HCT116 (cell line): ENCODE measurements around the gene DEF6. TPM values are rescaled to one million over a fixed set of nuclear protein-coding genes. Genes with fewer than 3 reads are reported as not detected.

ENCODE experiments used
- ATAC-seq: fragments of 200-7000 bp; cut with Tn5 transposase; 2 replicates; pipeline ENCODE4 v1.9.1; 2020; ENCODE audit warnings: mild to moderate bottlenecking, moderate library complexity
- BruUV-seq: library from RNA; stranded (reverse); fragments of 400-500 nt; replicated peaks from 2 replicates; lab custom pipeline; 2021; lab: Mats Ljungman, UMichigan
- CTCF ChIA-PET: fragments of 300-600 bp; sonication (Branson Sonifier 250); formaldehyde crosslinking; loops from one replicate; lab custom pipeline; 2021; ENCODE audit warnings: antibody characterized with exemption; lab: Charles Lee
- POLR2A ChIA-PET: fragments of 300-600, 350-600 bp; sonication (Branson Sonifier 250); formaldehyde crosslinking; loops from one replicate; lab custom pipeline; 2021; ENCODE audit warnings: antibody characterized with exemption; lab: Charles Lee
- RAD21 ChIA-PET, 2 experiments: fragments of 300-600 bp; sonication (Branson Sonifier 250); formaldehyde crosslinking; loops; one replicate each; lab custom pipeline; 2023; ENCODE audit warnings: low total read pairs in 2 of 2; ENCODE audit not compliant: uncharacterized antibody in 2 of 2, unreplicated experiment in 2 of 2, low non-redundant PET in 1 of 2; lab: Charles Lee
- DNase-seq: peaks from one replicate; pipeline ENCODE4 v3.0.0-alpha.2; 2010; ENCODE audit warnings: low read depth, low spot score
- H2AFZ ChIP-seq: fragments of 200-600 bp; shearing (Covaris generic), sonication (generic); 2 replicates; pipeline ENCODE4 v1.6.1; 2017; ENCODE audit warnings: low read depth, mixed run types, mixed read lengths, antibody characterized with exemption, low read length; ENCODE audit not compliant: poor library complexity, severe bottlenecking
- H3K27ac ChIP-seq: 2 replicates; pipeline ENCODE4 v1.5.1; 2012; ENCODE audit warnings: low read depth, low read length
- H3K27me3 ChIP-seq: fragments of 200-600 bp; sonication (generic); 2 replicates; pipeline ENCODE4 v1.6.1; 2016; ENCODE audit warnings: mixed run types, low read length, mixed read lengths; ENCODE audit not compliant: insufficient read depth
- H3K36me3 ChIP-seq, 2 experiments: fragments of 200-500 bp in 1 of 2; fragments of 200-600 bp in 1 of 2; sonication (Bioruptor generic) in 1 of 2; sonication (generic) in 1 of 2; 2 replicates each; pipeline versions ENCODE4 v1.5.1 to v1.6.1; 2014 to 2016; ENCODE audit warnings: low read length in 2 of 2, inconsistent platforms in 1 of 2, mixed read lengths in 1 of 2, mixed run types in 1 of 2; ENCODE audit not compliant: insufficient read depth in 2 of 2, control insufficient read depth in 1 of 2
- H3K4me1 ChIP-seq, 2 experiments: fragments of 200-600 bp in 1 of 2; sonication (generic) in 1 of 2; 2 replicates each; pipeline versions ENCODE4 v1.5.1 to v1.6.1; 2012 to 2017; ENCODE audit warnings: low read length in 2 of 2, inconsistent platforms in 1 of 2, mild to moderate bottlenecking in 1 of 2, mixed read lengths in 1 of 2, mixed run types in 1 of 2, moderate library complexity in 1 of 2; ENCODE audit not compliant: insufficient read depth in 2 of 2, control insufficient read depth in 1 of 2
- H3K4me2 ChIP-seq: fragments of 200-600 bp; sonication (generic); 2 replicates; pipeline ENCODE4 v1.6.1; 2017; ENCODE audit warnings: mixed run types, low read length, mixed read lengths
- H3K4me3 ChIP-seq, 2 experiments: fragments of 200-600 bp in 1 of 2; sonication (generic) in 1 of 2; replicated peaks in 1 of 2; 2 replicates each; pipeline ENCODE4 v1.5.1; 2011 to 2016; ENCODE audit warnings: low read length in 2 of 2, control low read depth in 1 of 2, low read depth in 1 of 2, mild to moderate bottlenecking in 1 of 2, mixed read lengths in 1 of 2, mixed run types in 1 of 2
- H3K79me2 ChIP-seq: fragments of 200-600 bp; sonication (generic); 2 replicates; pipeline ENCODE4 v1.6.1; 2017; ENCODE audit warnings: mild to moderate bottlenecking, mixed run types, low read length, moderate library complexity, mixed read lengths; ENCODE audit not compliant: insufficient read depth
- H3K9ac ChIP-seq: fragments of 200-600 bp; sonication (generic); 2 replicates; pipeline ENCODE4 v1.6.1; 2016; ENCODE audit warnings: low read length, mixed read lengths
- H3K9me2 ChIP-seq: fragments of 200-600 bp; sonication (generic), shearing (Covaris generic); 2 replicates; pipeline ENCODE4 v1.6.1; 2017; ENCODE audit warnings: mixed run types, mild to moderate bottlenecking, moderate library complexity; ENCODE audit not compliant: insufficient read depth
- H3K9me3 ChIP-seq, 2 experiments: fragments of 200-500 bp in 1 of 2; fragments of 200-600 bp in 1 of 2; sonication (Bioruptor generic) in 1 of 2; sonication (generic) in 1 of 2; 2 replicates each; pipeline ENCODE4 v1.6.1; 2014 to 2017; ENCODE audit warnings: low read length in 2 of 2, mixed read lengths in 2 of 2, inconsistent platforms in 1 of 2, low read depth in 1 of 2, mild to moderate bottlenecking in 1 of 2, mixed run types in 1 of 2, moderate library complexity in 1 of 2; ENCODE audit not compliant: control insufficient read depth in 1 of 2, insufficient read depth in 1 of 2
- H4K20me1 ChIP-seq: fragments of 200-600 bp; sonication (generic), shearing (Covaris generic); 2 replicates; pipeline ENCODE4 v1.6.1; 2017; ENCODE audit warnings: mixed run types, mild to moderate bottlenecking, moderate library complexity; ENCODE audit not compliant: insufficient read depth
- ATF3 ChIP-seq: IDR thresholded peaks from 2 replicates; pipeline ENCODE4 v1.6.1; 2012
- CEBPB ChIP-seq: IDR thresholded peaks from 2 replicates; pipeline ENCODE4 v1.6.1; 2012; ENCODE audit warnings: low read depth
- EGR1 ChIP-seq: IDR thresholded peaks from 2 replicates; pipeline ENCODE4 v1.6.1; 2012; ENCODE audit warnings: low read depth
- ELF1 ChIP-seq: IDR thresholded peaks from 2 replicates; pipeline ENCODE4 v1.6.1; 2012; ENCODE audit warnings: low read depth, borderline replicate concordance
- EZH2 ChIP-seq: fragments of 200-600 bp; sonication (generic); IDR thresholded peaks from 2 replicates; pipeline ENCODE4 v1.6.1; 2017; ENCODE audit warnings: antibody characterized with exemption, mixed run types
- FOSL1 ChIP-seq: IDR thresholded peaks from 2 replicates; pipeline ENCODE4 v1.6.1; 2012; ENCODE audit warnings: low read depth
- RAD21 ChIP-seq: IDR thresholded peaks from 2 replicates; pipeline ENCODE4 v1.6.1; 2012; ENCODE audit warnings: low read depth, mild to moderate bottlenecking
- SIN3A ChIP-seq: IDR thresholded peaks from 2 replicates; pipeline ENCODE4 v1.6.1; 2012; ENCODE audit warnings: low read depth
- YY1 ChIP-seq: IDR thresholded peaks from 2 replicates; pipeline ENCODE4 v1.6.1; 2011; ENCODE audit warnings: low read length, low read depth, moderate library complexity, mild to moderate bottlenecking; ENCODE audit not compliant: insufficient replicate concordance; ENCODE audit errors: extremely low read depth
- ZFX ChIP-seq: fragments of 450-650 bp; IDR thresholded peaks from 2 replicates; pipeline ENCODE4 v1.6.1; 2017
- intact Hi-C: fragments of 100-400 bp; cut with micrococcal nuclease; formaldehyde crosslinking; loops from 2 replicates; pipeline ENCODE4 v1.10.0; 2022
- total RNA-seq: library from RNA; stranded (reverse); gene quantifications from one replicate; pipeline ENCODE4 v1.2.1, GENCODE V29; 2021; ENCODE audit not compliant: unreplicated experiment
- TF ChIP-seq, protein P1 (sequence below), 3 experiments: fragments of 200-600 bp in 1 of 3; sonication (generic) in 1 of 3; IDR thresholded peaks in 2 of 3; conservative IDR thresholded peaks in 1 of 3; 2 replicates each; pipeline ENCODE4 v1.5.1; 2012 to 2017; ENCODE audit warnings: low read depth in 2 of 3, low read length in 2 of 3, antibody characterized with exemption in 1 of 3, borderline replicate concordance in 1 of 3, control low read depth in 1 of 3, mild to moderate bottlenecking in 1 of 3, mixed read lengths in 1 of 3, mixed run types in 1 of 3, moderate library complexity in 1 of 3; ENCODE audit not compliant: insufficient read depth in 1 of 3

The DEF6 gene
- total RNA-seq, 1 experiment from 2014 or later = 40.4 TPM

DNA sequence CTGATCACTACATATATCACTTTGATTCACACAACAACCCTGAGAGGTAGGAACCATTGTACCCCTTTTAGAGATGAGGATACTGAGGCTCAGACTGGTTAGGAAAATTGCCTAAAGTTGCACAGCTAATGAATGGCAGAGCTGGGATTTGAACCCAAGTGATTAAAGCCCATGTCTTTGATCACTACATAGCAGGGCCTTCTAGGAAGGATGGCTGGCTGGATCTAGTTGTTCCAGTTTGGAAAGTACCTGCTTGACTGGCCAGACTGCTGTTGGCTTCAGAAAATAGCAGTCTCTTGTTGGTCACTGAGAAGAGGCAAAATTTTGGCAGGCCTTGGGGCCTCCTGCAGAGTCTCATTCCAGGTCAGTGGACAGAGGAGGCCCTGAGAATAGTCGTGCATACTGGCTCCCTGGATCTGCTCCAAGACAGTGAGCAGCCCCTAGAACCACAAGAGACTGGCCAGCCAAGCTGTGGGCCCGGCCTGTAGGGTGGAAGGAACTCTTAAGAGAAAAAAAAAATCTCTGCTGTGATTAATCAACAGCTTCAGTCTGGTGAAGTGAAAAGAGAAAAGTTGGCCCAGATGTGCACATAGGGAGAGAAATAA lies 62.2 kb downstream of the DEF6 start:
- no TSS peak for BruUV-seq
- DNase-seq = no peak
- ChIA-PET POLR2A (no interaction called here), RAD21 (interaction anchor here in 1 of 2 experiments (1.9 kb wide), 1 partner anchor 9 kb away, joined by 4 read pairs; no protein-coding TSS in a partner anchor), CTCF (interaction anchor here (2.2 kb wide), 1 partner anchor 17 kb away, joined by 6 read pairs; the partner anchor contains the start of gene PPARD)
- intact Hi-C loops = no loop called here
- Histone ChIP-seq H3K4me1 (peaks cover 39 to 63% of the 10 kb centered on the region in 2 experiments), H3K27ac (peak overlapping the region; percentile 40), H3K79me2 (peaks cover 55% of the 10 kb centered on the region), H2AFZ (no peak overlapping the region), H3K27me3 (no peaks in the 10 kb centered on the region), H3K4me2 (peak overlapping the region; percentile 40), H3K9me3 (no peaks in the 10 kb centered on the region), H4K20me1 (no peaks in the 10 kb centered on the region), H3K4me3 (no peak overlapping the region), H3K9me2 (no peaks in the 10 kb centered on the region), H3K36me3 (peaks cover 3 to 14% of the 10 kb centered on the region in 2 experiments; a peak in 1 of 4 replicates), H3K9ac (peak overlapping the region; percentile 13)
- peak; percentile 37; the same call in 1 of the 2 replicates for ATAC-seq
- TF ChIP-seq EGR1 (no peak), EZH2 (no peak), CEBPB (no peak)

GRCh38 chr6:35360349-35361138 lies 62.9 kb downstream of the DEF6 start:
- H3K79me2 ChIP-seq = peaks cover 52% of the 10 kb centered on the region
- CTCF ChIA-PET = interaction anchor here (0.6 to 2.2 kb wide), 2 partner anchors 18 to 1845 kb away, joined by 3 to 6 read pairs; partner anchors contain the start of gene PPARD
- intact Hi-C loops = no loop called here
- TF ChIP-seq SIN3A (no peak), ATF3 (no peak), CEBPB (no peak), EGR1 (no peak), RAD21 (no peak), ZFX (no peak), FOSL1 (no peak), YY1 (no peak), EZH2 (no peak), ELF1 (no peak)
- TF ChIP-seq, protein P1, sequence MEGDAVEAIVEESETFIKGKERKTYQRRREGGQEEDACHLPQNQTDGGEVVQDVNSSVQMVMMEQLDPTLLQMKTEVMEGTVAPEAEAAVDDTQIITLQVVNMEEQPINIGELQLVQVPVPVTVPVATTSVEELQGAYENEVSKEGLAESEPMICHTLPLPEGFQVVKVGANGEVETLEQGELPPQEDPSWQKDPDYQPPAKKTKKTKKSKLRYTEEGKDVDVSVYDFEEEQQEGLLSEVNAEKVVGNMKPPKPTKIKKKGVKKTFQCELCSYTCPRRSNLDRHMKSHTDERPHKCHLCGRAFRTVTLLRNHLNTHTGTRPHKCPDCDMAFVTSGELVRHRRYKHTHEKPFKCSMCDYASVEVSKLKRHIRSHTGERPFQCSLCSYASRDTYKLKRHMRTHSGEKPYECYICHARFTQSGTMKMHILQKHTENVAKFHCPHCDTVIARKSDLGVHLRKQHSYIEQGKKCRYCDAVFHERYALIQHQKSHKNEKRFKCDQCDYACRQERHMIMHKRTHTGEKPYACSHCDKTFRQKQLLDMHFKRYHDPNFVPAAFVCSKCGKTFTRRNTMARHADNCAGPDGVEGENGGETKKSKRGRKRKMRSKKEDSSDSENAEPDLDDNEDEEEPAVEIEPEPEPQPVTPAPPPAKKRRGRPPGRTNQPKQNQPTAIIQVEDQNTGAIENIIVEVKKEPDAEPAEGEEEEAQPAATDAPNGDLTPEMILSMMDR (IDR thresholded peaks at IDR 0.05 in 2 of 3, conservative IDR thresholded peaks at IDR 0.05 in 1 of 3; ENCODE audit: borderline replicate concordance in 1 of 3, insufficient read depth in 1 of 3, low read depth in 2 of 3, low read length in 2 of 3) = no peak
- H3K4me1 ChIP-seq = peaks cover 44 to 70% of the 10 kb centered on the region in 2 experiments
- H2AFZ ChIP-seq = no peak overlapping the region
- H3K4me2 ChIP-seq = peak overlapping the region; percentile 40
- H3K27me3 ChIP-seq = no peaks in the 10 kb centered on the region
- H3K9me3 ChIP-seq = no peaks in the 10 kb centered on the region
- DNase-seq (no peak), ATAC-seq (peak; percentile 49)
- peak overlapping the region; percentile 13 for H3K9ac ChIP-seq
- H4K20me1 ChIP-seq = no peaks in the 10 kb centered on the region
- peak overlapping the region; percentile 40 for H3K27ac ChIP-seq
- H3K36me3 ChIP-seq = peaks cover 3 to 10% of the 10 kb centered on the region in 2 experiments; a peak in 1 of 4 replicates
- BruUV-seq = no TSS peak
- no peaks in the 10 kb centered on the region for H3K9me2 ChIP-seq
- RAD21 ChIA-PET = interaction anchor here in 1 of 2 experiments (1.9 kb wide), 1 partner anchor 8 kb away, joined by 4 read pairs; no protein-coding TSS in a partner anchor
- POLR2A ChIA-PET = no interaction called here
- no peak overlapping the region for H3K4me3 ChIP-seq
